ENCODE data around the gene MED27.
"Not testable (repeated sequence)": the region's sequence is repeated elsewhere in the genome, so short reads cannot be mapped to it uniquely, and the experiment has no call there.

MED27 gene

GRCh38 chr9:132015866-132016265, 63.8 kb downstream of the MED27 start:
- DNase-seq (ENCODE audit: low spot score), result no peak

- DNase-seq (ENCODE audit: low spot score), result no peak
Measured at GRCh38 chr9:132014218-132014805, 65.4 kb downstream of the MED27 start.

- DNase-seq (ENCODE audit: low spot score), result no peak
Measured at GRCh38 chr9:132012704-132013357, 66.8 kb downstream of the MED27 start.

GRCh38 chr9:132011896-132012295, 67.8 kb downstream of the MED27 start:
- DNase-seq (ENCODE audit: low spot score), result no peak

- no peak for DNase-seq (ENCODE audit: low spot score)
Measured at GRCh38 chr9:132011309-132011708, 68.4 kb downstream of the MED27 start.

GRCh38 chr9:132010201-132010600, 69.5 kb downstream of the MED27 start:
- not testable (repeated sequence) for DNase-seq (ENCODE audit: low spot score)

GRCh38 chr9:132008855-132009812, 70.5 kb downstream of the MED27 start:
- DNase-seq (ENCODE audit: low spot score), result no peak

- DNase-seq (ENCODE audit: low spot score), result no peak
Measured at GRCh38 chr9:132008184-132008803, 71.4 kb downstream of the MED27 start.

- DNase-seq (ENCODE audit: low spot score), result no peak
Measured at GRCh38 chr9:132007371-132008025, 72.2 kb downstream of the MED27 start.

- no peak for DNase-seq (ENCODE audit: low spot score)
Measured at GRCh38 chr9:132006677-132007370, 72.8 kb downstream of the MED27 start.

- DNase-seq (ENCODE audit: low spot score), result no peak
Measured at GRCh38 chr9:132005899-132006298, 73.8 kb downstream of the MED27 start.

GRCh38 chr9:132004323-132004722, 75.3 kb downstream of the MED27 start:
- DNase-seq (ENCODE audit: low spot score), result no peak

GRCh38 chr9:132003896-132004295, 75.8 kb downstream of the MED27 start:
- no peak for DNase-seq (ENCODE audit: low spot score)

- no peak for DNase-seq (ENCODE audit: low spot score)
Measured at GRCh38 chr9:132003319-132003704, 76.4 kb downstream of the MED27 start.

- DNase-seq (ENCODE audit: low spot score), result no peak
Measured at GRCh38 chr9:132002643-132003318, 76.9 kb downstream of the MED27 start.

- no peak for DNase-seq (ENCODE audit: low spot score)
Measured at GRCh38 chr9:132001567-132001966, 78.1 kb downstream of the MED27 start.

- no peak for DNase-seq (ENCODE audit: low spot score)
Measured at GRCh38 chr9:132000659-132001058, 79.0 kb downstream of the MED27 start.

GRCh38 chr9:131999692-132000551, 79.7 kb downstream of the MED27 start:
- DNase-seq (ENCODE audit: low spot score), result no peak

GRCh38 chr9:131997779-131998178, 81.9 kb downstream of the MED27 start:
- DNase-seq (ENCODE audit: low spot score), result no peak

- no peak for DNase-seq (ENCODE audit: low spot score)
Measured at GRCh38 chr9:131997076-131997475, 82.6 kb downstream of the MED27 start.

Data from hematopoietic multipotent progenitor cell treated with erythropoietin and hydrocortisone succinate and interleukin-3 and kit ligand, for 15 days (in vitro differentiated cells).